ENCODE data around the gene FXYD1. TPM values are rescaled to one million over a fixed set of nuclear protein-coding genes. Genes with fewer than 3 reads are reported as not detected.

The FXYD1 gene
- polyA plus RNA-seq, 2 of the 4 experiments (the other 2 are of a cell fraction): not detected

GRCh38 chr19:35150445-35150844 is 11.8 kb downstream of the FXYD1 start:
- ChIA-PET CTCF (interaction anchor here (1.1 to 7.2 kb wide), 8 partner anchors 8 to 106 kb away, joined by 3 to 82 read pairs (median 12); partner anchors contain the start of genes FXYD1, FXYD3 and LGI4), POLR2A (no interaction called here)
- DNase-seq (ENCODE audit: low read depth in 1 of 2, low spot score in 1 of 2) (no peak), FAIRE-seq (no peak), ATAC-seq (no peak)
- 45% methylated on average over 2 of the region's 2 CpGs for WGBS (ENCODE audit: missing lambda C conversion rate)
- H3K27ac ChIP-seq: no peak overlapping the region
- H3K4me1 ChIP-seq: peaks cover 8% of the 10 kb centered on the region
- H3K4me3 ChIP-seq: no peak overlapping the region
- TF ChIP-seq BHLHE40 (IDR thresholded peaks at IDR 0.05; ENCODE audit: low read depth, low read length) (no peak), JUN (IDR thresholded peaks at IDR 0.05) (no peak), E2F6 (IDR thresholded peaks at IDR 0.05; ENCODE audit: borderline replicate concordance, low read depth) (no peak), ZFP36 (IDR thresholded peaks at IDR 0.05; ENCODE audit: borderline replicate concordance, partially characterized antibody) (no peak), HDAC2 (IDR thresholded peaks at IDR 0.05) (no peak), HMGXB4 (CRISPR knock-in tag; IDR thresholded peaks at IDR 0.05; ENCODE audit: borderline replicate concordance) (no peak), KDM1A (IDR thresholded peaks at IDR 0.05; ENCODE audit: low read depth) (no peak), BCL3 (IDR thresholded peaks at IDR 0.05) (no peak), FOXS1 (CRISPR knock-in tag; IDR thresholded peaks at IDR 0.05) (no peak), REST (IDR thresholded peaks at IDR 0.05) (no peak), RCOR1 (IDR thresholded peaks at IDR 0.05; ENCODE audit: low read depth, low read length) (no peak), PBX3 (IDR thresholded peaks at IDR 0.05) (no peak), ZNF302 (CRISPR knock-in tag; IDR thresholded peaks at IDR 0.05) (no peak), SMC3 (IDR thresholded peaks at IDR 0.05) (no peak), RARB (CRISPR knock-in tag; IDR thresholded peaks at IDR 0.05) (no peak), HES2 (IDR thresholded peaks at IDR 0.05) (no peak), TFCP2L1 (CRISPR knock-in tag; IDR thresholded peaks at IDR 0.05) (no peak), EHMT2 (IDR thresholded peaks at IDR 0.05; ENCODE audit: low read depth) (no peak), KDM5A (IDR thresholded peaks at IDR 0.05) (no peak)
- no peaks in the 10 kb centered on the region for H3K9me3 ChIP-seq
- no peak overlapping the region for H3K4me2 ChIP-seq

All from A549 (cell line).